Umbilical cord (tissue), 2 donors: ENCODE results near the gene AMBP. TPM values are rescaled to one million over a fixed set of nuclear protein-coding genes. Genes with fewer than 3 reads are reported as not detected.

Source experiments
- DNase-seq: peaks from one replicate; pipeline ENCODE4 v3.0.0-alpha.2; 2015; ENCODE audit warnings: low spot score
- total RNA-seq: library from RNA; depleted of rRNA; stranded (reverse); fragments of >200 nt; gene quantifications from one replicate; pipeline ENCODE4 v1.2.3, GENCODE V29; 2014; ENCODE audit warnings: low replicate concordance; ENCODE audit not compliant: insufficient read depth

AMBP gene
- total RNA-seq, 1 donor from 2014 or later = not detected

DNA sequence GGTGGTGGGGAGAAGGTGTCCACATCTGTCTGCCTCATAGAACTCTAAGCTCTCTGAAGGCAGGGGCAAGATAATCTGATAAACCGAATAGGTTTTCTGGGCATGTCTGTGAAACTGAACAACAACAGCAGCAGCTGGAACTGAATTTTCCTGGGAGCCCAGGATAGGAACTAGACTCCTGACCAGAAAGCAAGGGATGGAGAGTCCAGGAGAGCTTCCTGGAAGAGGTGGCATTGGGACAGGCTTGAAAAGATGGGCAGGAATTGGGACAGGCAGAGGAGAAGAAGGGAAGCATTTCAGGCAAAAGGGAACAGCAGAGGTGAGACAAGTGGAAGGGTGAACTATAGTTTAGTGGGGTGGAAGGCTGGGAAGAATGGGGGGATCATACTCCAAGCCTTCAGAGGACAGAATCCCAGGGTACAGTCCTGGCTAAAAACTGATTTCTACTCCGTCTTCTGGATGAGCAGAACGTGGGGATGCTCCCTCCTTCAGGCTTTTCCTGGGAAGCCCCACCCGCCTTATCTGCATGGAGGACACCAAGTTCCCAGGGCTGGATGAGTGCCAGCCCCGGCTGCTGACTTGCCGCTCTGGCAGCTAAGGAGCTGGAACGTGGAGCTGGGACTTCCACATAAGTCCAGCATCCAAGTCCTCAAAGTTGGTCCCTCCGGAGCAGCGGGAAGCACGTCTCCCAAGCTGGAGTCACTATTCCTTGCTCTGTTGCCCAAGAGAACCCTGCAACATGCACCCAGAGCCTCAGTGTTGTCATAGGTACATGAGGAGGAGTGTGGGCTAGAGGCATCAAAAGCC, 34.9 kb upstream of the AMBP start:
- DNase-seq = peak; percentile 86

DNA sequence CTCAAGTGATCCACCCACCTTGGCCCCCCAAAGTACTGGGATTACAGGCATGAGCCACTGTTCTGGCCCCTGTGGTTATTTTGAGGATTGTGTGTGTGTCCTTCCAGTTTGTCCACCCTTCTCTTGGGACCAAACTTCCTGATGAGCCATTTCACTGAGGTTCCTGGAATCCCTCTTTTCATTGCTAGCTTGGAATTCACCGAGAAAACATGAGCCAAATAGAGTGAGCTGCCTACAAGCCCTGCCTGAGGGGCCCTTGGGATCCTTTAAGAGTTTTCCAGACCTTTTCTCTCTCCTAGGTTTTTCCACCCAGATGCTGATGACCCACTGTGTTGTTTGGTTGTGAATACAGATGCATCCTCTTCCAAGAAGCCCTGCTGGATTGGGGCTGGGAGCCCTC, 34.2 kb upstream of the AMBP start:
- no peak for DNase-seq

DNA sequence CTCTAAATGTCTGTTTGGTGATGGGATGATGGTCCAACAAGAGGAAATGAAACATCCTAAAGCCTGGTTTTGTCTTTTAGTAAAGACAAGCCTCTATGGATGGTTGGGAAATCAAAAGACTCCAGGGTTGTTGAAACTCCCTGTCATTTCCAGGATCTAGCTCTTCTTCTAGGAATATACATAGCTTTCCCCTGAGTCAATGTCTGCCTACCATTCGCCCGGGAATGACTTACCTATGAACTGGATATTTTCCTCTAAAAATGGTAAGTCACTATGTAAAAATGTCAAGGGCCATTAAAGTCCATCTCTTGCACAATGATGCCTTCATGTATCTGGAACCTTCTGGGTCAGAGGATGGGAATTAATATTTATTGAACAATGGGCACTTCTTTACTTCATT, 32.1 kb upstream of the AMBP start:
- DNase-seq = no peak

DNA sequence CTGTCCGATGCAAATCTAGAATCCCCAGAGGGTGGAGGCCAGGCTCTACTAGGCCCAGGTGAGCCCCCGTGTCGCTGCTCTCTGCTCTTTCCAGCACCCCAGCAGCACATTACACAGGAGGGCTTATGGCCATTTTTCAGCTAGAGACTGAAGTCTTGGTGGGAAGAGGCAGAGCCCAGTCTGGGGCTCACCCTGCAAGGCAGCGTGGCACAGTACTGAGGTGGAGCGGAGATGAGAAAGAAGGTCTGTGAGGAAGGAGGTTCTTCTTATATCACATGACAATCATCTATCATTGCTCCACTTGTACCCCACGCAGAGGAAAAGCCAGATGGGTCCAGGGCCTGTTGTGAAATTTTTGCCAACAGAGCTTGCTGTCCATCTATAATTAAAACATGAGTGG, 31.0 kb upstream of the AMBP start:
- no peak for DNase-seq

DNA sequence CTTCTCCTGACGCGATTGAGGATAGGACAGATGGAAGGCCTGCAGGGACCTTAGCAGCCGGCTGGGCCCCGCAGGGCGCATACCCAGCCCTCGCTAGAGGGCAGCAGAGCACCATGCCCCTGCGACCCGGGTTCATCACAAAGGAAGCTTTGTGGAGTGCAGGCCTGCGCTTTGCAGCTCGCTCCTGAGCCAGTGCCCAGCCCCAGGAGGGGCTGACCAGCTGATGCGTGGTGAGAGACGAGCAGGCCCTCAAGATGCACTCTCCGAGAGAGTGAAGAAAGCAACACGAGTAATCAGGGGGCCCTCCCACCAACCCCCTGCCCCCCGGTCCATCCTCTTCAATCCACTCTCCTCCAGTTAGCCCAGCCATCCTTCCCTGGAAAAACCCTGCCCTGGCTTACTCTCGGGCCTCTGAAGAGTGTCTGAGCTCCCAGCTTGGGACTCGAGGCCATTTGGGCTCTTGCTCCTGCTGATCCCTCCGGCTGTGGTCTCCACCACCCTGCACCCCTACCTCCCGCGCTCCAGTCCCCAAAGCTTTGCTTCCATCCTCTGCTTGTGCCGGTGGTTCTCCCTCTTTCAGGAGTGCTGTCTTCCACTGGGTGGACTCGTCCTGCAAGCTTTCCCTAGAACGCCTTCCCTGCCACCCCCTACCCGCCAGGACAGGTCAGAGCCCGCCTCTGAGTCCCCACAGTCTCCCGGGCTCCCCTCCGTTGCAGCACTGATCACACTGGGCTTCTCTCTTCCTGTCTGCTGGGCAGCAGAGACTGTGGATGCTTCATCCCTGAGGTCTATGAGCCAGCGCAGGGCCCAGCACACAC, 30.1 kb upstream of the AMBP start:
- peak; percentile 88 for DNase-seq

DNA sequence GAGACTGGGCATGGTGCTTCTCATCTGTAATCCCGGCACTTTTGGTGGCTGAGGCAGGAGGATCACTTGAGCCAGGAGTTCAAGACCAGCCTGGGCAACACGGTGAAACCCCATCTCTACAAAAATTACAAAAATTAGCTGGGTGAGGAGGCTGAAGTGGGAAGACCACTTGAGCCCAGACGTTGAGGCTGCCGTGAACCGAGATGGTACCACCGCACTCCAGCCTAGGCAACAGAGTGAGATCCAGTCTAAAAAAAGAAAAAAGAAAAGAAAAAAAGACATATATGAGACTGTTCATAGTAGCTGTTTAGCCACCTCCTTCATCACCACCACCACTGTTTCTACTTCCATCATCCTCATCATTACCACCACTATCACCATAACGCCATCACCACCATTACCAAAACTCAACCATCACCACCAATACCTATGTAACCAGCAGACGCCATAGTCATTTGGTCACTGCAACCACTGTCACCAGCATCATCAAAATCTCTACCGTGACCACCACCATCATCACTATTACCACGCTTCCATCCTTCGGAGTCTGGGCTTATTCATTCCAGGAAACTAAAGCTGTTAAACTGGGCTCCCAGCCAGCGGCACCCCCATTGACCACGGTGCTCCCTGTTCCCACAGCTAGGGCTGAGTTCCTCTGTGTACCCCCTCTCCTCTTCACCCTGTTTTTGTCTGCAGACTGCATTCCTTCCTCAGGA, 29.3 kb upstream of the AMBP start:
- no peak for DNase-seq

DNA sequence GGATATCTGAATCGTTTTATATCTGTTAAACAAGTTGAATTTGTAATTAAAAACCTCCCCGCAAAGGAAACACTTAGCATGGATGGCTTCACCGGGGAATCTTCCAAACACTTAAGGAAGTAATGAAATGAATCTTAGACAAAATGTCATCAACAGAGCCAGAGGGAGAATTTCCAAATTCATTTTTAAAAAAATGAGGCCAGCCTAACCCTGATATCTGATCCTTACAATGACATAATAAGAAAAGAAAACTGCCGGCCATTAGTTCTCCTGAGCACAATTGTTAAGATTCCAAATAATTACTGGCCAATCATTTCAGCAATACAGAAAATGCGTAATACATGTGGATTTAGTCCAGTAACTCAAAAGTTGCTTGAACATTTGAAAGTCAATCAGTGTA, 27.1 kb upstream of the AMBP start:
- DNase-seq = no peak

DNA sequence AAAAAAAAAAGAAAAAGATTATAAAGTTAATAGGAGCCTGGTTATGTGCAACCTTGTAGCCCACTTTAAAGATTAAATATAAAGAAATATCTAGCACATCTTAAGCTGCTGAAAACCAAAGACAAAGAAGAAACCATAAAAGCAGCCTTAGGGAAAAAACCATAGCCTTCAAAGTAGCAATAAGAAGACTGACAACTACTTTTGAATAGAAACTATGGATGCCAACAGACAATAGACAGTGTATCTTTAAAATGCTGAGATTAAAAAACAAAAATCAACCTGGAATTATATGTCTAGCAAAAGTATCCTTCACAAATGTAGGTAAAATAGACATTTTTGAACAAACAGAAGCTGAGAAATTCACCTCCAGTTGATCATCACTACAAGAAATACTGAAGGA, 24.4 kb upstream of the AMBP start:
- no peak for DNase-seq

DNA sequence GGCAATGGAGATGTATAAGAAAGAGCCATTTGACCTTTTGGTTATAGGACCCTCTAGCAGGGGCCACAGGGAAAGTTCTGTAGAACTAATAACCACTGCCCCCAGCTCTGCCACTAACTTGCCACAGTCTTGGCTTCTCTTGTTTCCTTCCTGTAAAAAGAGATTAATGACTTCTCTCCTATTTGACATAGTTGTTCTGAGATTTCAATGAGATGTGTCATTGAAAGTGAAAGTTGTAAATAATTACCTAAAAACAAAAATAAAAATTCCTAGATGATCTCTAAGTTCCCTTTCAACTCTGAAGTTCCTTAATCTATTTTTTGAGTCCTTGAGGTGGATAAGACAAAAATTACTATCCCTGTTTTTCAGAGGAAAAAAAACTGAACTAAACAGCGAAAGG, 22.4 kb upstream of the AMBP start:
- DNase-seq = no peak

DNA sequence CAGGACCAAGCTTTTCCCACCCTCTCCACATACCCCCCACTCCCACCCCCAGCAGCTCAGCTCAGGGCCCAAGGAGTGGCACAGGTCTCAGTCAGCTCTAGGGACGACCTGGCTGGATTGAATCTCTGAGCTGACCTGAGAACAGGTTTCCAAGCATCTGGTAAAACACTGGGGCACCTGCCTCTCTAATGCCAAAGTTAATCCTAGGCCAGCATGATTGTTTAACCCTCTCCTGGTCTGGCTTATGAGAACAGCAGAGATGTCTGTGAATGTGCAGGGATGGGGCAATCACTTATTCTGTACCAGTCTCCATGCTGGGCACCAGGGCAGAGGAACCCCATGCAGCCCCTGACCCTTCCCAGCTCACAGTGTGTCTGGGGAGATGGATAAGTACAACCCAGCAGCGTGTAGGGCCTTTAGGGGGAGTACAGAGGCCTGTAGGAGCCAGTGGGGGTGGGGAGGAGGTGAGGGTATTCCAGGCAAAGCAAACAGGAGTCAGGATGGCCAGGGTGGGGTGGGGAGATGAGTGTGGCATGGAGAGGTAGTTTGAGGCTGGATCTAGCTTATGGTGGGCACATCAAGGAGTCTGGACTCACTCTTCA, 21.7 kb upstream of the AMBP start:
- DNase-seq = no peak

DNA sequence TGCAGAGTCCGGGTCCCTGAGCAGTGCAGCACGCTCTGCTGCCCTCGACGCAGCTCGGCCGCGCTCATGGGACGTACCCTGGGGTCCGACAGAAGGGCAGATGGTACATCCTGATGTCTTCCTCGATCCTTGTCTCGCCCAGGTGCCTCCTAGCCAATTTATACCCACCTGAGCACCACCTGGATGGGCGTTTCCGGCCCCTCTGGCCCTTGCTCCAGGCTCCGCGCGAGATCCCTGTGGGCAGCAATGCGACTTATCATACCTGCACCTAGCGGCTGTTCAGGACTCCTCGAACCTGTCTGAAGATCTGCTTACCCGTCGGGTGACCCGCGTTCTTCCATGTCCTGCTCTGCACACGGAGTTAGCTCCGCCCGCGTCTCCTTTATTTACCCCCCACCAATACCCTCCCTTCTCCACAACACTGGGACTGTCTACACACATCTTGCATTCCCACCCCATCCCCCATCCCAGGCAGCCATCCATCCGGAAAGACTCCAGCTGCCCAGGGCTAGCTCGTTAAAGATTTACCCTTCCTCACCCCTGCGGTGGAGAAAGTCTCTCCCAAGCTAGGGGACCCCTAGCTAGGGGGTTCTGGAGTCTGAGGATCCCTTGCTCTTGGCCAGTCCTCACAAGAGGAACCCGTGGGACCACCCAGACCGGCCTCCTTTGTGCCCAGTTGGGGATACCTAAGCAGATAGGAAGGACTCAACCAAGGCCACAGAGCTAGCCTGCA, 21.0 kb upstream of the AMBP start, which contains the start of gene KIF12:
Gene KIF12, minus strand, starts transcription at position 357 of the 733 bp plus-strand sequence. Its CDS starts 16 bp downstream, at position 341.
- no peak for DNase-seq

DNA sequence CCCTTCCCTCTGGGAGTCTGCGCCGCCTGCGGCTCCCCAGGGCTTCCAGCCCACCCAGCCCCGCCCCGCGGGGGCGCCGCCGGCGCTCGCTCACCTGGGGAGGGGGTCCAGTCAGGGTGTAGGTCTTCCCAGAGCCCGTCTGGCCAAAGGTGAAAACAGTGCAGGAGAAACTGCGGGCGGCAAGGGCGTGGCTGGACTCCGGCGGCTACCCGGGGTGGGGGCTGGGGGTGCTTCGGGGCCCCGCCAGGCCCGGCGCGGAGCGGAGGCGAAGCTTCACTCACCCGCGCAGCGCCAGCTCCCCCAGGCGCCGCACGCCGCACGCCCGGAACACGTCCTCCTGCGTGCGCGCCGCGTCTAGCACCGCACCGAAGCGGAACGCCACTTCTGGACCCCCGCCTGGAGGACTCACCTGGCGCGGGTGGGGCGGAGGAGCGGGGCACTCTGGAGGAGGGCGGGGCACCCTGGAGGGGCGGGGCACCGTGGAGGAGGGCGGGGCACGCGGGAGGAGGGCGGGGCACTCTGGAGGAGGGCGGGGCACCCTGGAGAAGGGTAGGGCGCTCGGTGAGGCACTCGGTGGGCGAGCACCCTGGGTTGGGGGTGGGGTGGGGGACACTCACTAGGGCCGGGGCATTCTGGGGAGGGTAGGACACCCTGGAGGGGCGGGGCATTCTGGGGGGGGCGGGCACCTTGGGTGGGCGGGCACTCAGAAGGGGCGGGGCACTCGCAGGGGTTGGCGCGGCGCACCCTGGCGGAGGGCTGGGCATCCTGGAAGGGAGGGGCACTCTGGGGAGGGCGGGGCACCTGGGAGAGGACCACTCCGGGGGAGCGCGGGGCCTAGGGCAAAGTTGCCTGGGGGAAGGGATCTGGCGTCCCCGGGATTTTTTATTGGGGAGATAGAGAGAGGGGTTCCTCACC, 20.2 kb upstream of the AMBP start:
- DNase-seq = no peak

DNA sequence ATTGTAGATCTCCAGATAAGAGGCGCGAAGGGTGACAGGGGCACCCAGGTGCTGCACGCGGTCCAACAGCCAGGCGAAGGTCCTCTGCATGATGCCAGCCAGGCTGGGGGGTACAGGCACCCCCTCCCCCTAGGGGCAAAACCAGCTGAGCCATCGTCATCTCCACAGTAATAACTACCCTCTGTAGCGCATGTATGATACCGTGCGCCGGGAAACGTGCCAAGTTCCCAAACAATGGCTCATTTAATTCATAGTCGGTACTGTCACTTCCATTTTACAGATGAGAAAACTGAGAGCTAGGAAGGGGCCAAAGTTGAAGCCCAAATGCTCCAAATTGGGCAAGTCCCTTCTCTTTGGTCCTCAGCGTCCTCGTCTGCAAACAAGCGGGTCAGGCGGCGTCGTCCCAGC, 19.5 kb upstream of the AMBP start:
- no peak for DNase-seq

DNA sequence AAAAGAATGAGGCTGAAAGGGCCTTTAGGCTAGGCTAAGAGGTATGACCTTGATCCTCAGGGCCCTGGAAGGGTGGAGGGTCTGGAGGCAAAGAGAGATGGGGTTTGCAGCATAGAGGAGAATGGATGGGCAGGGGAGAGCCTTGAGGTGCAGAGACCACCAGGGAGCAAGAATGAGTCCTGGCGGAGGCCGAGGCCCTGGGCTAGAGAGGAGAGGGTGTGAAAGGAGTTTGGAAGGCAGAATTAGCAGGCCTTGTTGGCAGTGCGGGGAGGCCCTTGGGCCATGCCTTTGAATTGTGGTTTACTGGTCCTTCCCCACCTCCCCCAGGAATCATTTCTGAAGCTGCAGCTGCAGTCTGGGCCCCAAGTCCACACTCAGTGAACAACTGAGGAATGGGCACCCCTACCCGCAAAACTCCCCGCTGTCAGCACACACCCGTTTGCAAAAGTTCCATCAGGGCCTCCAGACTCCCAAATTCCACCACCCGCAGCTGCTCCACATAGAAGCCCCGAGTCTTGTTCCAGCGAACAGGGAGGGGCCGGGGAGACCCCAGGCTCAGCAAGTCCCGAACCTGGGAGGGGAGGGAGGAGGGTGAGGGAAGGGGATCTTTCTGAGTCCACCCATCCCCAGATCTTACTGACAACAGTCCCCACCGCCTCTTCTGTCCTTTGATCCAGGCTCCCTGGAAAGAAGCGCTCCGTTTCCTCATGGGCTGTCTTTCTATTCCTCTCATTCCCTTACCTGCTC, 18.9 kb upstream of the AMBP start:
- no peak for DNase-seq

DNA sequence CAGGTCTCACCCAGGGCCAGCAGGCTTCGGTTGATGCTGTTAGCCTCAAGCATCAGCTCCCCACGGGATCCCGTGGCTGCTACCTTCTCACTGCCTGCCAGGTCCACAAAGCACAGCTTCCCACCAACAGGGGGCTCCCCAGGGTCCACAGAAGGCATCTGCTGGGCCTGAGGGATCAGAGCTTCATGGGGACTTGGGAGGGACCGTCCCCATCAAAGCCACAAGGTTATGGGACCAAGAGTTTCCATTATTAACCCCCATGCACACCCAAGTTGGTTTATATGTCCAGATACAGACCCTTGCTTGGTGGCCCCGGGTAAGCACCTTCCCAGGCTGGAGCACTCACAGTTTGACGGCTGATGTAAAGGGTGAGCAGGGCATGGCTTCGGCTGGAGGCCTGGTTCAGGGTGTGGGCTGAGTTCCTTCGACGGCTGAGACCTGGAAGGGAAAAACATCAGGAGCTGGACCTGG, 18.0 kb upstream of the AMBP start:
- DNase-seq = no peak

DNA sequence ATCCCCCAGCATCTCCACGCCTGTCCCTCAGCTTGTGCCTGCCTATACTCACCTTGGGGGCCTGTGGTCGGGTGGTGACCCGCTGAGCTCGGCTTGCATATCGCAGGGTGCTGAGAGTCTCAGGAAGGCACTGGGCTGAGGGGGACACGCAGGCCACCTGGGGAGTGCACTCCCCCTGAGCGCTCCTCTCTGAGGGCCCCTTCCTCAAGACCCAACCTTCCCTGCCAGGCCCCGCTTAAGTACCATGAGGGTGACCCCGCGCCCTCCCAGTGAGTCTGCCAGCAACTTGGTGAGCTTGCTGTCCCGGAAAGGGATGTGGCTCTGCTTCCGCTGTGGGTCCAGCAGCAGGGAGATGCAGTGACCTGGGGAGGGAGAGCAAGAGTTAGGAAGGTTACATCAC, 16.9 kb upstream of the AMBP start:
- no peak for DNase-seq

DNA sequence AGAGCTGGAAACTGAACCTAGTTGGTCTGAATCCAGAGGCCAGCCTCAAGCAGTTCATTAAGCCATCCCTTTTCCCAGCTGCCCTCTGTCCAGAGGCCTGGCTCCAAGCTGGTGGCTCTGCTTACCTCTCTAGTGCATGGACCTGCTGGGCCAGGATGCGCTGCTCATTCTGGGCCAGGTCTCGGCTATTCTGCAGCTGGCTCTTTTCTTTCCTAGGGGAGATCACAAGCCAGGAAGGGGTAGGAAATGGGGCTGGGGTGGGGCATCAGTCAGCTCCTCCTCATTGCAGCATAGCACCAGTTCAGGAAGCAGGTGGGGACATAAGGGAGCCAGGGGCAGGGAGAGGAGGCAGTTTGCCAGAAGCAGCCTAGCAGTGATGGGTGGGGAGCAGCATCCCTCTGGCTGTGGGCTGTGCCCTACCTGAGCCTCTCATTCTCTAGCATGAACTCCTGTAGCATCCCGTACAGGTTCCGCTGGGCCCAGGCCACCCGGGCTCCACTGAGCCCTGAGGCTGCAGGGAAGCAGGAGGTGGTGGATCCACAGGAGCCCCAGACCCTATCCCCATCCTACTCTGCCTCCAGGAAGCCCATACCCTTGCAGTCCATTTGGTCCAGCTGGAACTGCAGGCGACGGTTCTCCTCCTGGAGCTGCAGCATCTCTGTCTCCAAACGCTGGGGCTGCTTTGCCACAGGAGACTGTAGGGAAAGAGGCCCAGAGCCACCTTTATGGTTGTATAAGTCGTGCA, 15.8 kb upstream of the AMBP start:
- DNase-seq = no peak

DNA sequence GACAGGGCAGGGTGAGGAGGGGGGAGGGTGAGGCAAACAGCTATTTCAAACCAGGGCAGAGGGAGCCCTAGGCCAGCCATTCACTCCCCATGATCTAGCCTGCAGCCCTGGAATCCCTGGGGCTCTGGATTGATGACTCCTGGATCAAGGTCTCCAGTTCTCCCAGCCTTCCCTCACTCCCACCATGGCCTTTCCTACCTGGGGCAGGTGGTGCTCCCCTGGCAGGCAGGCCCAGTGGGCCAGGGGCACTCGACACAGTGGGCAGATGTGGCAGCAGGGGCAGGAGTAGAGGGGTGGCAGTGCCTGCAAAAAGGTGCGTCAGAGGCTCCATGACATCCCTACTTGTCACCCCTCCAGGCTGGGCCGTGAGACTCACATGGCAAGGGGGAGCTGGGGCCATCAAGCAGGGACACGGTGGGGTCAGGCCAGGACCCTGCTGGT, 15.0 kb upstream of the AMBP start:
- DNase-seq = no peak
